Measurements from ENCODE around the gene ST3GAL5. TPM values are rescaled to one million over a fixed set of nuclear protein-coding genes. Genes with fewer than 3 reads are reported as not detected.
"Not testable (repeated sequence)": the region's sequence is repeated elsewhere in the genome, so short reads cannot be mapped to it uniquely, and the experiment has no call there.

The ST3GAL5 gene
- total RNA-seq, 1 donor from 2014 or later = 16.0 TPM

- Mint-ChIP-seq H3K9me3 (peaks cover 4% of the 10 kb centered on the region), H3K4me3 (peak overlapping the region; percentile 68), H3K36me3 (ENCODE audit: low read depth) (no peaks in the 10 kb centered on the region), H3K27ac (ENCODE audit: unreplicated experiment) (peak overlapping the region; percentile 88), H3K27me3 (ENCODE audit: low read depth) (no peaks in the 10 kb centered on the region), H3K4me1 (peaks cover 32% of the 10 kb centered on the region)
- no peak for DNase-seq (ENCODE audit: low read depth, low spot score)
- TF ChIP-seq, protein P1, sequence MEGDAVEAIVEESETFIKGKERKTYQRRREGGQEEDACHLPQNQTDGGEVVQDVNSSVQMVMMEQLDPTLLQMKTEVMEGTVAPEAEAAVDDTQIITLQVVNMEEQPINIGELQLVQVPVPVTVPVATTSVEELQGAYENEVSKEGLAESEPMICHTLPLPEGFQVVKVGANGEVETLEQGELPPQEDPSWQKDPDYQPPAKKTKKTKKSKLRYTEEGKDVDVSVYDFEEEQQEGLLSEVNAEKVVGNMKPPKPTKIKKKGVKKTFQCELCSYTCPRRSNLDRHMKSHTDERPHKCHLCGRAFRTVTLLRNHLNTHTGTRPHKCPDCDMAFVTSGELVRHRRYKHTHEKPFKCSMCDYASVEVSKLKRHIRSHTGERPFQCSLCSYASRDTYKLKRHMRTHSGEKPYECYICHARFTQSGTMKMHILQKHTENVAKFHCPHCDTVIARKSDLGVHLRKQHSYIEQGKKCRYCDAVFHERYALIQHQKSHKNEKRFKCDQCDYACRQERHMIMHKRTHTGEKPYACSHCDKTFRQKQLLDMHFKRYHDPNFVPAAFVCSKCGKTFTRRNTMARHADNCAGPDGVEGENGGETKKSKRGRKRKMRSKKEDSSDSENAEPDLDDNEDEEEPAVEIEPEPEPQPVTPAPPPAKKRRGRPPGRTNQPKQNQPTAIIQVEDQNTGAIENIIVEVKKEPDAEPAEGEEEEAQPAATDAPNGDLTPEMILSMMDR (conservative IDR thresholded peaks at IDR 0.05) = no peak
These were observed 13.7 kb upstream of the ST3GAL5 start for GRCh38 chr2:85902496-85902895.

GRCh38 chr2:85901155-85901554 lies 12.4 kb upstream of the ST3GAL5 start:
- H3K4me1 Mint-ChIP-seq = peaks cover 32% of the 10 kb centered on the region
- H3K27ac Mint-ChIP-seq (ENCODE audit: unreplicated experiment) = no peak overlapping the region
- H3K27me3 Mint-ChIP-seq (ENCODE audit: low read depth) = no peaks in the 10 kb centered on the region
- TF ChIP-seq, protein P1 (conservative IDR thresholded peaks at IDR 0.05) = no peak
- H3K4me3 Mint-ChIP-seq = no peak overlapping the region
- no peak for DNase-seq (ENCODE audit: low read depth, low spot score)
- peaks cover 8% of the 10 kb centered on the region for H3K9me3 Mint-ChIP-seq
- H3K36me3 Mint-ChIP-seq (ENCODE audit: low read depth) = no peaks in the 10 kb centered on the region

DNA sequence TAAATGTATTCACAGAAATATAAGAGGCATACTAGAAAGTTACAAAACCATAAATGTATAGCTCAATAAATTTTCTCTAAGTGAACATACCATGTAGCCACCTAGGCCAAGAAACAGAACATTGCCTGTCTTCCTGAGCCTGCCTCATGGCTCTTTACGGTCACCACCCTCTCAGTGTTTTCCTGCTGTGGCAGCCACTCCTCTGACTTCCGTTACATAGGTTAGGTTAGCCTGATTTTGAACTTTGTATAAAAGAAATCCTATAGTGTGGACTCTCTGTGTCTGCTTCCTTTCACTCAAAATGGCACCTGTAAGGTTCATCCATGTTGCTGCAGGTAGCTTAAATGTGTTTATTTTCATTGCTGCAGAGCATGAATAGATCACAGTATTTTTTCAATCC lies 11.6 kb upstream of the ST3GAL5 start:
- Mint-ChIP-seq H3K36me3 (ENCODE audit: low read depth) (no peaks in the 10 kb centered on the region), H3K4me3 (no peak overlapping the region), H3K4me1 (peaks cover 28% of the 10 kb centered on the region), H3K27ac (ENCODE audit: unreplicated experiment) (no peak overlapping the region), H3K9me3 (peaks cover 8% of the 10 kb centered on the region), H3K27me3 (ENCODE audit: low read depth) (no peaks in the 10 kb centered on the region)
- TF ChIP-seq, protein P1 (conservative IDR thresholded peaks at IDR 0.05) = no peak
- no peak for DNase-seq (ENCODE audit: low read depth, low spot score)

DNA sequence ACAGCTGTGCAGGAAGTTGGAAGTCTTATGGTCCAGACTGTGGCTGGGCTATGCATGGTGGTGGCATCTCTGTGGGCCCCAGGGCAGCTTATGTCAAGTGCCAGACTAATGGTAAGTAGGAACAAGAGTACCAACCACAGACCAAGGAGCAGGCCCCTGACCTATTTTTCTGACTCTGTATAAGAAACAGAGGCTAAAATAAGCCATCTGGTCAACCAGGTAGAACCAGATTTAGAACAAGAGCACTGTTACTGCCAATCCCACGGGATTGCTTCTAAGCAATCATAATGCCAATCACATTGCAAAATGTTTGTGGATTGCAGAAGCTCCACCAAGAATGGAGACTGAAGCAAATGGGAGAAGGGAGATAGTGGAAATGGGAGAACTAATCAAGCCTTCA lies 11.1 kb upstream of the ST3GAL5 start:
- Mint-ChIP-seq H3K27me3 (ENCODE audit: low read depth) (no peaks in the 10 kb centered on the region), H3K4me1 (peaks cover 27% of the 10 kb centered on the region), H3K4me3 (no peak overlapping the region), H3K9me3 (peaks cover 8% of the 10 kb centered on the region), H3K36me3 (ENCODE audit: low read depth) (no peaks in the 10 kb centered on the region), H3K27ac (ENCODE audit: unreplicated experiment) (no peak overlapping the region)
- TF ChIP-seq, protein P1 (conservative IDR thresholded peaks at IDR 0.05) = no peak
- no peak for DNase-seq (ENCODE audit: low read depth, low spot score)

DNA sequence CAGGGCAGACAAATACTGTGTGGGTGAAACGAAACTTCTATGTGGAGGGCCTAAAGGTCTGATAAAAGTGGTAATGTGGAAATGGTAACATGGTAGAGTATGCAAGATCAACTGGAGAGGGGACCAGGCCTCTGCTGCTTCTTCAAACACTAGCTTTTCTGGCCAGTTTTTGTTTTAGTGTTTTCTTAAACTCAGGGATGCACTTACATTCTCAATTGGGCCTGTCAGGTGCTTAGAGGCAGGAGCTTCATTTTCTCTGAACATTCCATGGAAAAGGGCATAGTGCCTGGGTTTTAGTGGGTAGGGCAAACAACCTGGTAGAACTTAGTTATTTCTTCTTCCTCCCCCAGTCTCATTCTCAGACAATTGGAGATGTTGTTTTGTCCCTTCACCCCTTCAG lies 10.5 kb upstream of the ST3GAL5 start:
- TF ChIP-seq, protein P1 (conservative IDR thresholded peaks at IDR 0.05) = no peak
- H3K27me3 Mint-ChIP-seq (ENCODE audit: low read depth) = no peaks in the 10 kb centered on the region
- peaks cover 8% of the 10 kb centered on the region for H3K9me3 Mint-ChIP-seq
- no peaks in the 10 kb centered on the region for H3K36me3 Mint-ChIP-seq (ENCODE audit: low read depth)
- no peak for DNase-seq (ENCODE audit: low read depth, low spot score)
- peaks cover 25% of the 10 kb centered on the region for H3K4me1 Mint-ChIP-seq
- no peak overlapping the region for H3K4me3 Mint-ChIP-seq
- no peak overlapping the region for H3K27ac Mint-ChIP-seq (ENCODE audit: unreplicated experiment)

GRCh38 chr2:85898881-85899280 lies 10.1 kb upstream of the ST3GAL5 start:
- H3K9me3 Mint-ChIP-seq = peaks cover 8% of the 10 kb centered on the region
- H3K27me3 Mint-ChIP-seq (ENCODE audit: low read depth) = no peaks in the 10 kb centered on the region
- DNase-seq (ENCODE audit: low read depth, low spot score) = no peak
- H3K4me3 Mint-ChIP-seq = no peak overlapping the region
- TF ChIP-seq, protein P1 (conservative IDR thresholded peaks at IDR 0.05) = no peak
- H3K4me1 Mint-ChIP-seq = peaks cover 29% of the 10 kb centered on the region
- H3K27ac Mint-ChIP-seq (ENCODE audit: unreplicated experiment) = no peak overlapping the region
- H3K36me3 Mint-ChIP-seq (ENCODE audit: low read depth) = no peaks in the 10 kb centered on the region

DNA sequence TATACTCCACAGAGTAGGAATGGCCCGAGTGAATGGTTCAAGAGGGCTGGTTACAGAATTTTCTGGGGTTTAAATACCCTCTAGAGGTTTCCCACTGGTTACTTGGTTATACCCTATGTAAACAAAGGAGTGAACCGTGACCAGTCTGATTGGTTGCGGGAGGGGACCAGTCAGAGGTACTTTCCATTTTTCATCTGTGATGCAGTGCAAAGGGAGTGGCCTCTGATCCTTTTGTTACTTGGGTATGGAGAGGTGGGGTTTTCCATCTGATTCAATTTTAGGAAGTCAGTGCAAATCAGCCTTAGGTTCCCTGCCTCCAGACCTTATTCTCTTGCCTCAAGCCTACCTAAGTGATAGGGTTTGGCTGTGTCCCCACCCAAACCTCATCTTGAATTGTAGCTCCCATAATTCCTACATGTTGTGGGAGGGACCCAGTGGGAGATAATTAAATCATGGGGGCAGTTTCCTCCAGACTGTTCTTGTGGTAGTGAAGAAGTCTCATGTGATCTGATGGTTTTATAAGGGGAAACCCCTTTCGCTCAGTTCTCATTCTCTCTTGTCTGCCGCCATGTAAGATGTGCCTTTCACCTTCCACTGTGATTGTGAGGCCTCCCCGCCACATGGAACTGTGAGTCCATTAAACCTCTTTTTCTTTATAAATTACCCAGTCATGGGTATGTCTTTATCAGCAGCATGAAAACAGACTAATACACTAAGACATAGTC lies 5.9 kb upstream of the ST3GAL5 start:
- H3K27ac Mint-ChIP-seq (ENCODE audit: unreplicated experiment); H3K36me3 Mint-ChIP-seq (ENCODE audit: low read depth); H3K27me3 Mint-ChIP-seq (ENCODE audit: low read depth); H3K9me3 Mint-ChIP-seq; DNase-seq (ENCODE audit: low read depth, low spot score); H3K4me3 Mint-ChIP-seq: not testable (repeated sequence)
- peaks cover 33% of the 10 kb centered on the region for H3K4me1 Mint-ChIP-seq

All from neural crest cell (in vitro differentiated cells).